Measurements from ENCODE around the gene SYN1. TPM values are rescaled to one million over a fixed set of nuclear protein-coding genes. Genes with fewer than 3 reads are reported as not detected.

The SYN1 gene
- polyA plus RNA-seq, 2 of the 4 experiments (the other 2 are of a cell fraction), result 0.05 TPM; not detected in 1

GRCh38 chrX:47540754-47541538 lies 78.7 kb downstream of the SYN1 start:
- peak; percentile 90 to 91 for DNase-seq (ENCODE audit: low read depth in 1 of 2, low spot score in 1 of 2)
- H3K27ac ChIP-seq, result peak overlapping the region; percentile 37 to 72; a peak in 4 of 6 replicates
- H3K4me3 ChIP-seq, result no peak overlapping the region
- ATAC-seq, result peak; percentile 100
- no peaks in the 10 kb centered on the region for H3K4me1 ChIP-seq
- WGBS (ENCODE audit: missing lambda C conversion rate), result 35% methylated on average over 15 of the region's 15 CpGs
- TF ChIP-seq POLR2A (IDR thresholded peaks at IDR 0.05; ENCODE audit: low read length) (peak; percentile 33; the same call in 1 of the 2 replicates), CTCF (IDR thresholded peaks at IDR 0.05) (peak; percentile 54), CBX2 (IDR thresholded peaks at IDR 0.05; ENCODE audit: borderline replicate concordance, low read depth) (no peak), FOSL2 (IDR thresholded peaks at IDR 0.05) (no peak), FOSL2 (CRISPR knock-in tag; IDR thresholded peaks at IDR 0.05) (no peak), RAD21 (conservative IDR thresholded peaks at IDR 0.05 in 1 of 2, IDR thresholded peaks at IDR 0.05 in 1 of 2) (peak; percentile 50 to 62), MAX (IDR thresholded peaks at IDR 0.05) (peak; percentile 26; the same call in 1 of the 2 replicates), SMC3 (IDR thresholded peaks at IDR 0.05) (peak; percentile 54; the same call in 2 of the 3 replicates)
- ChIA-PET CTCF (interaction anchor here (0.5 to 4.0 kb wide), 23 partner anchors 9 to 396 kb away, joined by 3 to 21 read pairs (median 4); partner anchors contain the start of genes RBM10 and TIMP1), POLR2A (interaction anchor here (0.7 to 1.5 kb wide), 3 partner anchors 15 to 323 kb away, joined by 3 to 11 read pairs (median 3); no protein-coding TSS in a partner anchor)
- no peaks in the 10 kb centered on the region for H3K9me3 ChIP-seq
- peak overlapping the region; percentile 64 for H3K4me2 ChIP-seq
- FAIRE-seq, result peak; percentile 18

GRCh38 chrX:47539860-47540259 lies 79.8 kb downstream of the SYN1 start:
- DNase-seq (ENCODE audit: low read depth in 1 of 2, low spot score in 1 of 2) (no peak), FAIRE-seq (no peak), ATAC-seq (no peak)
- Histone ChIP-seq H3K9me3 (no peaks in the 10 kb centered on the region), H3K4me2 (no peak overlapping the region), H3K4me1 (no peaks in the 10 kb centered on the region), H3K4me3 (no peak overlapping the region), H3K27ac (no peak overlapping the region)
- CTCF ChIA-PET, result interaction anchor here (1.1 to 4.0 kb wide), 7 partner anchors 8 to 109 kb away, joined by 3 to 21 read pairs (median 5); no protein-coding TSS in a partner anchor
- POLR2A ChIA-PET, result interaction anchor here (0.5 kb wide), 1 partner anchor 58 kb away, joined by 3 read pairs; no protein-coding TSS in a partner anchor
- TF ChIP-seq HOXB13 (CRISPR knock-in tag; IDR thresholded peaks at IDR 0.05; ENCODE audit: low read depth) (no peak), MAFK (IDR thresholded peaks at IDR 0.05; ENCODE audit: partially characterized antibody) (no peak), FOSL2 (IDR thresholded peaks at IDR 0.05) (no peak), FOSL2 (CRISPR knock-in tag; IDR thresholded peaks at IDR 0.05) (no peak), GATA3 (IDR thresholded peaks at IDR 0.05; ENCODE audit: borderline replicate concordance) (no peak), ELK1 (IDR thresholded peaks at IDR 0.05; ENCODE audit: low read depth, low read length) (no peak), HDAC2 (IDR thresholded peaks at IDR 0.05) (no peak), ZNF302 (CRISPR knock-in tag; IDR thresholded peaks at IDR 0.05) (no peak), REST (IDR thresholded peaks at IDR 0.05) (no peak)

Measured in A549 (cell line).